H9 (cell line): ENCODE results near the gene TBR1. TPM values are rescaled to one million over a fixed set of nuclear protein-coding genes. Genes with fewer than 3 reads are reported as not detected.

Experiments
- DNase-seq: peaks from one replicate; pipeline ENCODE4 v3.0.0-alpha.2; 2017
- H2AFZ ChIP-seq: one replicate; pipeline ENCODE4 v1.6.1; 2013; ENCODE audit warnings: mild to moderate bottlenecking, low read length, control low read depth, moderate library complexity
- H2AK5ac ChIP-seq: 2 replicates; pipeline ENCODE4 v1.6.1; 2013; ENCODE audit warnings: low read length, control low read depth, mixed read lengths; ENCODE audit not compliant: insufficient read length
- H2BK120ac ChIP-seq: one replicate; pipeline ENCODE4 v1.6.1; 2013; ENCODE audit warnings: low read depth, mild to moderate bottlenecking, low read length, control low read depth, inconsistent platforms; ENCODE audit not compliant: poor library complexity, severe bottlenecking
- H2BK12ac ChIP-seq: 2 replicates; pipeline ENCODE4 v1.6.1; 2013; ENCODE audit warnings: low read length, control low read depth, mixed read lengths, low read depth; ENCODE audit not compliant: insufficient read length
- H2BK15ac ChIP-seq: 2 replicates; pipeline ENCODE4 v1.6.1; 2013; ENCODE audit warnings: low read depth, low read length, control low read depth
- H2BK20ac ChIP-seq: one replicate; pipeline ENCODE4 v1.6.1; 2013; ENCODE audit warnings: low read depth, mild to moderate bottlenecking, low read length, control low read depth, inconsistent platforms; ENCODE audit not compliant: poor library complexity, severe bottlenecking
- H2BK5ac ChIP-seq: 2 replicates; pipeline ENCODE4 v1.6.1; 2013; ENCODE audit warnings: low read length, control low read depth, mixed read lengths; ENCODE audit not compliant: insufficient read length
- H3K14ac ChIP-seq: 2 replicates; pipeline ENCODE4 v1.6.1; 2013; ENCODE audit warnings: low read length, control low read depth; ENCODE audit not compliant: insufficient read depth
- H3K18ac ChIP-seq: 2 replicates; pipeline ENCODE4 v1.6.1; 2013; ENCODE audit warnings: low read depth, mild to moderate bottlenecking, mixed read lengths, low read length, control low read depth; ENCODE audit not compliant: insufficient read length
- H3K23ac ChIP-seq: 2 replicates; pipeline ENCODE4 v1.6.1; 2013; ENCODE audit warnings: low read length, control low read depth, mixed read lengths, low read depth; ENCODE audit not compliant: insufficient read length
- H3K23me2 ChIP-seq: 2 replicates; pipeline ENCODE4 v1.6.1; 2013; ENCODE audit warnings: low read depth, mild to moderate bottlenecking, mixed read lengths, low read length, control low read depth; ENCODE audit not compliant: insufficient read length, poor library complexity, severe bottlenecking
- H3K27ac ChIP-seq: 2 replicates; pipeline ENCODE4 v1.5.1; 2013; ENCODE audit warnings: low read length, control low read depth, mixed read lengths, low read depth; ENCODE audit not compliant: insufficient read length
- H3K27me3 ChIP-seq: 2 replicates; pipeline ENCODE4 v1.6.1; 2013; ENCODE audit warnings: low read length, control low read depth, inconsistent platforms; ENCODE audit not compliant: insufficient read depth
- H3K4ac ChIP-seq: 2 replicates; pipeline ENCODE4 v1.6.1; 2013; ENCODE audit warnings: low read depth, mild to moderate bottlenecking, control low read depth, inconsistent platforms, low read length, moderate library complexity
- H3K4me1 ChIP-seq: 2 replicates; pipeline ENCODE4 v1.6.1; 2013; ENCODE audit warnings: low read length, control low read depth, inconsistent platforms; ENCODE audit not compliant: insufficient read depth
- H3K4me2 ChIP-seq: 2 replicates; pipeline ENCODE4 v1.6.1; 2013; ENCODE audit warnings: low read length, control low read depth, mixed read lengths; ENCODE audit not compliant: insufficient read length, insufficient read depth
- H3K56ac ChIP-seq: 2 replicates; pipeline ENCODE4 v1.6.1; 2013; ENCODE audit warnings: low read depth, mild to moderate bottlenecking, mixed read lengths, low read length, control low read depth; ENCODE audit not compliant: insufficient read length
- H3K79me1 ChIP-seq: 2 replicates; pipeline ENCODE4 v1.6.1; 2013; ENCODE audit warnings: low read depth, mild to moderate bottlenecking, moderate library complexity, low read length, control low read depth, inconsistent platforms; ENCODE audit not compliant: insufficient read depth, poor library complexity, severe bottlenecking
- H3K79me2 ChIP-seq: 2 replicates; pipeline ENCODE4 v1.6.1; 2013; ENCODE audit warnings: low read length, control low read depth, inconsistent platforms; ENCODE audit not compliant: insufficient read depth
- H3K9ac ChIP-seq: 2 replicates; pipeline ENCODE4 v1.6.1; 2013; ENCODE audit warnings: low read length, control low read depth, mixed read lengths; ENCODE audit not compliant: insufficient read length; ENCODE audit errors: extremely low read depth
- H3K9me3 ChIP-seq: one replicate; pipeline ENCODE4 v1.6.1; 2013; ENCODE audit warnings: low read depth, low read length, inconsistent platforms; ENCODE audit not compliant: control insufficient read depth
- H3T11ph ChIP-seq: one replicate; pipeline ENCODE4 v1.6.1; 2013; ENCODE audit warnings: mild to moderate bottlenecking, low read length, control low read depth, inconsistent platforms
- H4K20me1 ChIP-seq: one replicate; pipeline ENCODE4 v1.6.1; 2013; ENCODE audit not compliant: control insufficient read depth, insufficient read length, insufficient read depth
- H4K5ac ChIP-seq: 2 replicates; pipeline ENCODE4 v1.6.1; 2013; ENCODE audit warnings: low read depth, mild to moderate bottlenecking, mixed read lengths, low read length, control low read depth; ENCODE audit not compliant: insufficient read length
- H4K8ac ChIP-seq: replicated peaks from 2 replicates; pipeline ENCODE4 v1.6.1; 2013; ENCODE audit warnings: low read length, control low read depth, mixed read lengths, low read depth; ENCODE audit not compliant: insufficient read length
- H4K91ac ChIP-seq: 2 replicates; pipeline ENCODE4 v1.6.1; 2013; ENCODE audit warnings: low read depth, mild to moderate bottlenecking, moderate library complexity, mixed read lengths, low read length, control low read depth; ENCODE audit not compliant: insufficient read length
- H3K27ac Mint-ChIP-seq, 3 experiments: 2 replicates in 2 of 3; 3 replicates in 1 of 3; pipeline ENCODE4 v1.8.0; 2020 to 2021; ENCODE audit warnings: mixed read lengths in 3 of 3, mild to moderate bottlenecking in 1 of 3, moderate library complexity in 1 of 3
- H3K27me3 Mint-ChIP-seq: 2 replicates; pipeline ENCODE4 v1.8.0; 2021; ENCODE audit warnings: low read depth, mild to moderate bottlenecking, moderate library complexity, mixed read lengths
- H3K36me3 Mint-ChIP-seq, 3 experiments: 2 replicates in 2 of 3; 3 replicates in 1 of 3; pipeline ENCODE4 v1.8.0; 2020 to 2021; ENCODE audit warnings: low read depth in 3 of 3, mixed read lengths in 3 of 3; ENCODE audit not compliant: insufficient read depth in 1 of 3
- H3K4me1 Mint-ChIP-seq, 2 experiments: 2 replicates each; pipeline ENCODE4 v1.8.0; 2020; ENCODE audit warnings: mixed read lengths in 2 of 2
- H3K4me3 Mint-ChIP-seq, 2 experiments: 2 replicates in 1 of 2; 3 replicates in 1 of 2; pipeline ENCODE4 v1.8.0; 2020 to 2021; ENCODE audit warnings: mild to moderate bottlenecking in 2 of 2, mixed read lengths in 2 of 2, moderate library complexity in 1 of 2
- H3K9me3 Mint-ChIP-seq, 2 experiments: 2 replicates in 1 of 2; 3 replicates in 1 of 2; pipeline ENCODE4 v1.8.0; 2020; ENCODE audit warnings: mild to moderate bottlenecking in 2 of 2, mixed read lengths in 2 of 2, moderate library complexity in 1 of 2
- CTCF ChIP-seq: fragments of 200-600 bp; sonication (generic); conservative IDR thresholded peaks from 3 replicates; pipeline ENCODE4 v1.8.0; 2021; ENCODE audit warnings: antibody characterized with exemption, mild to moderate bottlenecking
- WGBS: extraction: QIAGEN DNeasy Blood & Tissue Kit; methylation state at CpG from one replicate; pipeline ENCODE4 v1.1.7; 2013; ENCODE audit warnings: missing lambda C conversion rate, low lambda C conversion rate, mixed read lengths; ENCODE audit not compliant: insufficient read length; ENCODE audit errors: extremely low coverage; 5-methylcytosine and 5-hydroxymethylcytosine counted together
- total RNA-seq: library from RNA; stranded (reverse); gene quantifications from 2 replicates; pipeline ENCODE4 v1.2.1, GENCODE V29; 2021

Gene TBR1
- total RNA-seq, 1 experiment from 2014 or later = 0.24 TPM

DNA sequence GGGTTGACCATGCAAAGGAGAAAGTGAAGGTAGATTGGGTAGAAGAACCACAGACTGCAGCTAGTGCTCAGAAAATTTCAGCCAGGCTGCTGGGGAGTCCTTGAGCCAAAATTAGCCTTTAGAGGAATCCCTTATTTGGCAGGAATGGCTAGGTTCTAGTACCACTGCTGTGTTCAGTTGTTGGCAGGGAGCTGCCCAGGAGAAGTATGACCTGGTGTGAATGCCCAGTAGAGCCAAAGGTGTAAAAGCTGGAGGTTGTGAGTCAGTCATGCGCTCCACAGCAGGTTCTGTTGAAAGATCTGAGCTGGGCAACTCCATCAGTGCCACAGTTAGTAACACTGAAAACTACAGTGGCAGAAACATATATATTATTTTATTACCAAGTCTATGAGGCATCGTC, 36.4 kb upstream of the TBR1 start:
- Histone ChIP-seq H4K5ac (no peak overlapping the region), H2BK12ac (no peak overlapping the region), H4K20me1 (no peaks in the 10 kb centered on the region), H2BK15ac (no peak overlapping the region), H3K27ac (no peak overlapping the region), H2BK120ac (no peak overlapping the region), H4K91ac (no peak overlapping the region), H2BK20ac (no peak overlapping the region), H3T11ph (no peak overlapping the region), H2BK5ac (no peak overlapping the region), H3K4me1 (no peaks in the 10 kb centered on the region), H3K4me2 (no peak overlapping the region), H3K9me3 (no peaks in the 10 kb centered on the region), H3K23me2 (no peaks in the 10 kb centered on the region), H3K79me2 (no peaks in the 10 kb centered on the region), H3K4ac (no peak overlapping the region), H2AK5ac (no peak overlapping the region), H3K9ac (no peak overlapping the region), H4K8ac (no peak overlapping the region), H3K23ac (no peak overlapping the region), H2AFZ (no peak overlapping the region), H3K56ac (no peak overlapping the region), H3K79me1 (no peaks in the 10 kb centered on the region), H3K14ac (no peak overlapping the region), H3K18ac (no peak overlapping the region), H3K27me3 (no peaks in the 10 kb centered on the region)
- no peak overlapping the region for H3K4me3 Mint-ChIP-seq
- TF ChIP-seq CTCF = no peak
- no peak for DNase-seq
- peaks cover 0 to 4% of the 10 kb centered on the region in 2 experiments; a peak in 1 of 4 replicates for H3K4me1 Mint-ChIP-seq
- H3K27ac Mint-ChIP-seq = peak overlapping the region in 1 of 3 experiments; percentile 41; a peak in 1 of 7 replicates
- H3K27me3 Mint-ChIP-seq = no peaks in the 10 kb centered on the region
- no peaks in the 10 kb centered on the region for H3K9me3 Mint-ChIP-seq
- no CpG with 5 or more reads among the region's 2 CpGs for WGBS
- H3K36me3 Mint-ChIP-seq = peaks cover 0 to 2% (median 0%) of the 10 kb centered on the region in 3 experiments; a peak in 3 of 7 replicates
